Effector memory CD8-positive, alpha-beta T cell (primary cell): ENCODE data around the gene SIRT4.

Experiments
- ATAC-seq: fragments of 150-1000 bp; cut with Tn5 transposase; replicated peaks from 2 replicates; pipeline ENCODE4 v1.10.0; 2021; ENCODE audit warnings: mild to moderate bottlenecking, moderate library complexity
- DNase-seq, 3 experiments: peaks; one replicate each; pipeline ENCODE4 v3.0.0; 2021
- H3K27ac Mint-ChIP-seq, 2 donors: one replicate each; pipeline ENCODE4 v1.8.0; 2022; ENCODE audit warnings: mild to moderate bottlenecking in 2 of 2, mixed read lengths in 2 of 2, moderate library complexity in 2 of 2
- H3K27me3 Mint-ChIP-seq, 2 donors: one replicate each; pipeline ENCODE4 v1.8.0; 2022; ENCODE audit warnings: mixed read lengths in 2 of 2
- H3K36me3 Mint-ChIP-seq: one replicate; pipeline ENCODE4 v1.8.0; 2022; ENCODE audit warnings: mild to moderate bottlenecking, moderate library complexity, mixed read lengths; ENCODE audit not compliant: insufficient read depth
- H3K4me1 Mint-ChIP-seq, 2 donors: one replicate each; pipeline ENCODE4 v1.8.0; 2022; ENCODE audit warnings: low read depth in 2 of 2, mixed read lengths in 2 of 2
- H3K4me3 Mint-ChIP-seq, 2 donors: one replicate each; pipeline ENCODE4 v1.8.0; 2022; ENCODE audit warnings: mild to moderate bottlenecking in 2 of 2, mixed read lengths in 2 of 2, moderate library complexity in 2 of 2
- H3K9me3 Mint-ChIP-seq, 2 donors: one replicate each; pipeline ENCODE4 v1.8.0; 2022; ENCODE audit warnings: mixed read lengths in 2 of 2

SIRT4 gene

GRCh38 chr12:120352117-120352516, 50.0 kb downstream of the SIRT4 start:
- DNase-seq = no peak
- Mint-ChIP-seq H3K36me3 (no peaks in the 10 kb centered on the region), H3K9me3 (no peaks in the 10 kb centered on the region), H3K27ac (no peak overlapping the region), H3K27me3 (peaks cover 24 to 65% of the 10 kb centered on the region in 2 donors), H3K4me3 (no peak overlapping the region), H3K4me1 (no peaks in the 10 kb centered on the region)
- no peak for ATAC-seq

GRCh38 chr12:120353136-120353535, 51.0 kb downstream of the SIRT4 start:
- H3K36me3 Mint-ChIP-seq = no peaks in the 10 kb centered on the region
- H3K9me3 Mint-ChIP-seq = no peaks in the 10 kb centered on the region
- no peak overlapping the region for H3K27ac Mint-ChIP-seq
- no peaks in the 10 kb centered on the region for H3K4me1 Mint-ChIP-seq
- ATAC-seq = no peak
- peaks cover 30 to 65% of the 10 kb centered on the region in 2 donors for H3K27me3 Mint-ChIP-seq
- H3K4me3 Mint-ChIP-seq = no peak overlapping the region
- no peak for DNase-seq

- ATAC-seq = no peak
- no peaks in the 10 kb centered on the region for H3K36me3 Mint-ChIP-seq
- no peaks in the 10 kb centered on the region for H3K4me1 Mint-ChIP-seq
- no peak overlapping the region for H3K4me3 Mint-ChIP-seq
- no peak overlapping the region for H3K27ac Mint-ChIP-seq
- peaks cover 31 to 69% of the 10 kb centered on the region in 2 donors for H3K27me3 Mint-ChIP-seq
- no peaks in the 10 kb centered on the region for H3K9me3 Mint-ChIP-seq
- DNase-seq = no peak
Measured at GRCh38 chr12:120353556-120354317, 51.6 kb downstream of the SIRT4 start.

GRCh38 chr12:120356567-120357030, 54.5 kb downstream of the SIRT4 start:
- no peak overlapping the region for H3K27ac Mint-ChIP-seq
- H3K27me3 Mint-ChIP-seq = peaks cover 53 to 76% of the 10 kb centered on the region in 2 donors
- H3K4me3 Mint-ChIP-seq = no peak overlapping the region
- H3K36me3 Mint-ChIP-seq = peaks cover 3% of the 10 kb centered on the region
- no peaks in the 10 kb centered on the region for H3K9me3 Mint-ChIP-seq
- ATAC-seq (peak; percentile 94), DNase-seq (peak; percentile 59 to 67 (median 64))
- H3K4me1 Mint-ChIP-seq = peaks cover 0 to under 1% of the 10 kb centered on the region in 2 donors

GRCh38 chr12:120357104-120357503, 55.0 kb downstream of the SIRT4 start:
- no peak for ATAC-seq
- no peaks in the 10 kb centered on the region for H3K9me3 Mint-ChIP-seq
- DNase-seq = no peak
- H3K27ac Mint-ChIP-seq = no peak overlapping the region
- H3K27me3 Mint-ChIP-seq = peaks cover 58 to 76% of the 10 kb centered on the region in 2 donors
- peaks cover 0 to 3% of the 10 kb centered on the region in 2 donors for H3K4me1 Mint-ChIP-seq
- H3K4me3 Mint-ChIP-seq = no peak overlapping the region
- peaks cover 5% of the 10 kb centered on the region for H3K36me3 Mint-ChIP-seq

- no peaks in the 10 kb centered on the region for H3K9me3 Mint-ChIP-seq
- H3K27me3 Mint-ChIP-seq = peaks cover 70 to 77% of the 10 kb centered on the region in 2 donors
- peaks cover 0 to 5% of the 10 kb centered on the region in 2 donors for H3K4me1 Mint-ChIP-seq
- no peak overlapping the region for H3K4me3 Mint-ChIP-seq
- ATAC-seq (no peak), DNase-seq (no peak)
- H3K27ac Mint-ChIP-seq = no peak overlapping the region
- H3K36me3 Mint-ChIP-seq = peaks cover 5% of the 10 kb centered on the region
Measured at GRCh38 chr12:120358412-120359100, 56.4 kb downstream of the SIRT4 start.

GRCh38 chr12:120359128-120359527, 57.0 kb downstream of the SIRT4 start:
- peaks cover 71 to 78% of the 10 kb centered on the region in 2 donors for H3K27me3 Mint-ChIP-seq
- H3K9me3 Mint-ChIP-seq = no peaks in the 10 kb centered on the region
- ATAC-seq = no peak
- no peak overlapping the region for H3K4me3 Mint-ChIP-seq
- no peak for DNase-seq
- H3K36me3 Mint-ChIP-seq = peaks cover 5% of the 10 kb centered on the region
- no peak overlapping the region for H3K27ac Mint-ChIP-seq
- H3K4me1 Mint-ChIP-seq = peaks cover 0 to 5% of the 10 kb centered on the region in 2 donors

GRCh38 chr12:120361506-120362208, 59.5 kb downstream of the SIRT4 start:
- peak; percentile 33 for ATAC-seq
- H3K9me3 Mint-ChIP-seq = no peaks in the 10 kb centered on the region
- H3K36me3 Mint-ChIP-seq = peaks cover 5% of the 10 kb centered on the region
- peaks cover 0 to 5% of the 10 kb centered on the region in 2 donors for H3K4me1 Mint-ChIP-seq
- DNase-seq = no peak
- no peak overlapping the region for H3K27ac Mint-ChIP-seq
- peaks cover 76 to 98% of the 10 kb centered on the region in 2 donors for H3K27me3 Mint-ChIP-seq
- no peak overlapping the region for H3K4me3 Mint-ChIP-seq
